Stimulated activated CD4-positive, alpha-beta T cell treated with anti-CD3 and anti-CD28 coated beads, Interleukin-2, amount 100 ng/mL, for 48 hours (primary cell): ENCODE data around the gene OR51M1.
"Not testable (repeated sequence)": the region's sequence is repeated elsewhere in the genome, so short reads cannot be mapped to it uniquely, and the experiment has no call there.

Experiments used
- DNase-seq, 2 donors: peaks; one replicate each; pipeline ENCODE4 v3.0.0-alpha.2; 2020

OR51M1 gene, protein sequence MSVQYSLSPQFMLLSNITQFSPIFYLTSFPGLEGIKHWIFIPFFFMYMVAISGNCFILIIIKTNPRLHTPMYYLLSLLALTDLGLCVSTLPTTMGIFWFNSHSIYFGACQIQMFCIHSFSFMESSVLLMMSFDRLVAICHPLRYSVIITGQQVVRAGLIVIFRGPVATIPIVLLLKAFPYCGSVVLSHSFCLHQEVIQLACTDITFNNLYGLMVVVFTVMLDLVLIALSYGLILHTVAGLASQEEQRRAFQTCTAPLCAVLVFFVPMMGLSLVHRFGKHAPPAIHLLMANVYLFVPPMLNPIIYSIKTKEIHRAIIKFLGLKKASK

DNA sequence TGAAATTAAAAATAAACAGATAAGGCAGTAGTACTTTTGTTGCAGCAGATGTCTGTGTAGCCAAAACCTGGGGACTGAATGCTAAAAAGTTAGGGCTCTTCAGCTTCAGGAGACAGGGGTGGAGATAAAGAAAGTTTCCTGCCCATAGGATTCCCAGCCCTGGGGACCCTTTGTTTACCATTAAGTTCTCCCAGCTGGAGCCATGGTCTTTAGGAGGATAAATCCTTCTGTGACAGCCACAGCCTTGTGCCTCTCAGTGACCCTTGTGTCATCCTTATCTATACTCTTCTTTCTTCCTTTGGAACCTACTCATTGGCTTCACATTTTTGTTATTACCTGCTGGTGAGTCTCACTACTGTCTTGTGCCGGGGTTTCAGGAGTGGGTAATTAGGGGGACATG is at the start of gene OR51M1:
TSS of gene OR51M1 (plus strand) at position 237 of the 400 bp plus-strand sequence. CDS start 5,587 bp downstream, outside the sequence.
- no peak for DNase-seq

GRCh38 chr11:5335170-5335569 is 48.4 kb upstream of the OR51M1 start:
- DNase-seq = no peak

- no peak for DNase-seq
Measured at GRCh38 chr11:5336331-5336730, 47.3 kb upstream of the OR51M1 start.

GRCh38 chr11:5337253-5337652 is 46.4 kb upstream of the OR51M1 start:
- not testable (repeated sequence) for DNase-seq

GRCh38 chr11:5339771-5340322 is 43.8 kb upstream of the OR51M1 start:
- no peak for DNase-seq

DNA sequence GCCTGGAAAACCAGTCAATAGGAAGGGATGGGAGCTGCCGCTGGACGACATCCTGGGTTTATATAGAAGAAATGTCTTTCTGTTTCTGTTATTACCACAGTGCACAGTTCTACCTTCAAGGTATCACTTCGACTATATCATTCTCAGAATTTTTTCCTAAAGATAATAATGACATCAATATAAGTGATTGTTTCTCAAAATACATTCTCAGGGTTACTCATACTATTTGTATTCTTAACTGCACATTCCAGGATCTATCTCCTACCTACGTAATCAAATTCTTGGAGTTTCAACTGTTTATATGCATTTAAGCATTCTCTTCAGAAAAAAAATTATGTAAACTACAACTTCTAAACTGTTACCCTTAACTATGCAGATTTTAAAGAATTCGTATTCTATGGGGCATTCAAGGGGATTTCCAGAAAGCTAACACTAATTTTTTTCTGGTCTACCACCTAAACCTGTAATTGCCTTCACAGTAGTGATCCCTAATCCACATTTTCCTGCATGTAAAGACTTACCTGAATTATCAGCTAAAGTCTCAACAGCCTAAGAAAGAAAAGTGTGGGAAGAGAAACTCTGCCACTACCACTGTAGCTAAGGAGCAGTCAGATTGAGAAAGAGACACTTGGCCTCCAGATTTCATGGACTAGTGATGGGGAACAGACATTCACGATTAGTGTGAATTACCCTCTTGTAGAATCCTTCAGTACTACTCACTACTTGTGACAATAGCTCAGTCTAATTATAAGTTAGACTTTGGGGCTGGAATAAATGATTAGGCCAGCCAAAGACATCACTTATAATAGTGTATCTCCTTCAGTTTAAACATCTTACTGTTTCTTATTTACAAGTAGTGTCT is 39.9 kb upstream of the OR51M1 start, which contains the start of gene OR51B5:
TSS of gene OR51B5 (minus strand) at position 51 of the 862 bp plus-strand sequence. CDS start at position 51, 0 bp downstream.
- DNase-seq = no peak

GRCh38 chr11:5345831-5346230 is 37.8 kb upstream of the OR51M1 start:
- no peak for DNase-seq

- DNase-seq = no peak
Measured at GRCh38 chr11:5348551-5349194, 34.9 kb upstream of the OR51M1 start.

GRCh38 chr11:5349550-5349949 is 34.1 kb upstream of the OR51M1 start:
- DNase-seq = no peak

- DNase-seq = no peak
Measured at GRCh38 chr11:5351208-5351607, 32.4 kb upstream of the OR51M1 start, which contains the start of gene OR51B6. Gene OR51B6, plus strand, starts transcription at chr11:5351508. Its CDS starts 0 bp downstream, at chr11:5351508.

DNA sequence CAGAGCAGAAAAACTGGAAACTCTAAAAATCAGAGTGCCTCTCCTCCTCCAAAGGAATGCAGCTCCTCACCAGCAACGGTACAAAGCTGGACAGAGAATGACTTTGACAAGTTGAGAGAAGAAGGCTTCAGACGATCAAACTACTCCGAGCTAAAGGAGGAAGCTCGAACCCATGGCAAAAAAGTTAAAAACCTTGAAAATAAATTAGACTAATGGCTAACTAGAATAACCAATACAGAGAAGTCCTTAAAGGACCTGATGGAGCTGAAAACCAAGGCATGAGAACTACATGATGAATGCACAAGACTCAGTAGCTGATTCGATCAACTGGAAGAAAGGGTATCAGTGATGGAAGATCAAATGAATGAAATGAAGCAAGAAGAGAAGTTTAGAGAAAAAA is 27.6 kb upstream of the OR51M1 start:
- not testable (repeated sequence) for DNase-seq

- DNase-seq = no peak
Measured at GRCh38 chr11:5362017-5362625, 21.5 kb upstream of the OR51M1 start.

DNA sequence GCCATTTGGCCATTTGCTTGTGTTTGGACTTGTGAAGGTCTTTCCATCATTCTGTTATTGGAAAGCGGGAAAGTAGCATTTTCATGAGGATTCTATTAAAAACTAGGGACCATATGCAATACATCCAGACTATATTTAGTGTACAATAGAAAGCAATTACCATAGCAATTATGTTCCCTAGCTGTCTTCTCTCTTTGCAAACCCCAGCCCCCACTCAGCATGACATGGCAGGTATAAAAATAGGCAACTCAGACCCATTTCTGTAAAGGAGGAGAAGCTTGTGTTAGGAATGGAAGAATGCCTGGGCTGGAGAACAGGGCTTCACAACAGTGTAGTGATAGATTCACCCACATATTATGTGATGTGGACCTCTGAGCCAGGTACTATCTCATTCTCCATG is 19.9 kb upstream of the OR51M1 start:
- DNase-seq = no peak

- no peak for DNase-seq
Measured at GRCh38 chr11:5364214-5364613, 19.4 kb upstream of the OR51M1 start.

GRCh38 chr11:5366365-5366764 is 17.2 kb upstream of the OR51M1 start:
- DNase-seq = not testable (repeated sequence)

GRCh38 chr11:5366856-5367255 is 16.8 kb upstream of the OR51M1 start:
- DNase-seq = no peak

DNA sequence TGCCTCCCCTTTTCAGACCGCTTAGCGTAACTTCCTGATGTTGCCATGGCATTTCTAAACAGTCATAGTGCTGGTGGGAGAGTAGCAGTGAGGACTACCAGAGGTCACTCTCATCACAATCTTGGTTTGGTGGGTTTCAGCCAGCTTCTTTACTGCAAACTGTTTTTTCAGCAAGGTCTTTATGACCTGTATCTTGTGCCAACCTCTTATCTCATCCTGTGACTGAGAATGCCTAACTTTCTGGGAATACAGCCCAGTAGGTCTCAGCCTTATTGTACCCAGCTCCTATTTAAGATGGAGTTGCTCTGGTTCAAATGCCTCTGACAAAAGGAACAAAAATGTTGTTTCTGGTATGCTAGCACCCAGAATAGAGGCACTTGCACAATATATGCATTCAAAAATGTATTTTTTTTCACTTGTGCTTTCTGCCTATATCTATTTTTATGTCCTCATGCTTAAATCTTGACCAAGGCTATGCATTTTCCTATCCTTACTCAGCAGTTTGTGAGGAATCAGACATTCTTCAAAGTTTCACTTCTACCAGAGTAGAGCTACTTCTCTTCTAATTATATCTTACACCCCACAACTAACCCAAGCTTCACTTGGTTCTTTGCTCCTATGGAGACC is 16.1 kb upstream of the OR51M1 start:
- no peak for DNase-seq

DNA sequence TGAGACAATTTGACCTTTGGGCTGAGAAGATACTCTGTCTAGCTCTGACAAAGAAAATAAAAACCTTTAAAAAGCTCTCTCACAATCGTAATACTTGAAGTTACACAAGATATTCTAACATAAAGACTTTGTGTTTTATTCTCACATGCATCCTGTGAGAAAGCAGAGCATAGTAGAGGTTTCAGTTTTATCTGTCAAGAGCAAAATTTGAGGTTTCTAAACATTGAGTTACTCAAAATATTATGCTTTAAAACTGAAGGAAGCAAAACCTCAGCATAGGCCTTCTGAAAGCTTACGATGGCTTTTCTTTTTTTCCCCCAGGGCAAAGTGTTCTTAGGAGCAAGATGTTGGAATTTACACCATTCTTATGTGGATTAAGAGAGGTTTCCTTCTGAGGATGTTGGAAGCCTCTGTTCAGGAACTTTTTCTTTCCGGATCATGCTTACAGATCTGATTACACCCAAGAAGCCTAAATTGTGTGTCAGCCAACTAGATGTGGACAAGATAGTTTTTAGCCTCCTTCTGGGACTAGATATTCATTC is 15.0 kb upstream of the OR51M1 start:
- no peak for DNase-seq

DNA sequence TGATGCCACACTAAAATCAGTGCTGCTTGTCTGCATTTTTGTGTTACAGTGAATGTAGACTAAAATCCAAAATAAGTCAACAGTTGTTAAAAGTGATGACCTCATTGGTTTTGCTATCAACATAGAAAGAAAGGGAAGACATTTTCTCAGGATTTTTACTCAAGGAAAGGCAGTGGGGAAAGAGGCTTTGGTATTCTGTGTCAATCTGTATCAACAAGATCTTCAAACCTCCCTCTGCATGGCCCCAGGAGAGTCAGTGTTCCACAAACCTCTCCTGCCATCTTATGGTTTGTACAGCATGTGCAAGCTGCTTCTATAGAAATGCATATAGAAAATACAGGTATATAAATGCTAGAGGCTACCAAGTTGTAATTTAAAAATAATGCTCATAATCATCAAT is 13.8 kb upstream of the OR51M1 start:
- no peak for DNase-seq

GRCh38 chr11:5380740-5381342 is 2.8 kb upstream of the OR51M1 start:
- peak; percentile 13 to 19 for DNase-seq

DNA sequence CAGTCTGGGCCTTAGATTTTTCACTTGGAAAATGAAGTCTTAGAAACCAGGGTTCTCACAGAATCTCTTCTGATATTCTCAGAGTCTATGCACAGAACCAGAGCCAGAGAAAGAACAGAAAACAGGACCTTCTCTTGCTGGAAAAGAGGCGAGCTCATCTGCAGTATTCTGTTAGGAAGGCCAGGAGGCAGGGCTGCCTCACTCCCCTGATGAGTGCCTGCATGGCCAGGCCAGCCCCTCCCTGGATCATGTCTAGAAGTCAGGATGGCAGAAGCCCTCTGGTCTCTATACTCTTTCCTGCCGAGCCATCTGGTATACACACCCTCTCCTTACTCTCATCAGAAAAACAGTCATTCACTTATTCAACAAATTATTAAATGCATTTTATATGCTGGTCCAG is 723 bp downstream of the OR51M1 start:
- no peak for DNase-seq
